ENCODE data around the gene GALNT10.

GALNT10 gene

DNA sequence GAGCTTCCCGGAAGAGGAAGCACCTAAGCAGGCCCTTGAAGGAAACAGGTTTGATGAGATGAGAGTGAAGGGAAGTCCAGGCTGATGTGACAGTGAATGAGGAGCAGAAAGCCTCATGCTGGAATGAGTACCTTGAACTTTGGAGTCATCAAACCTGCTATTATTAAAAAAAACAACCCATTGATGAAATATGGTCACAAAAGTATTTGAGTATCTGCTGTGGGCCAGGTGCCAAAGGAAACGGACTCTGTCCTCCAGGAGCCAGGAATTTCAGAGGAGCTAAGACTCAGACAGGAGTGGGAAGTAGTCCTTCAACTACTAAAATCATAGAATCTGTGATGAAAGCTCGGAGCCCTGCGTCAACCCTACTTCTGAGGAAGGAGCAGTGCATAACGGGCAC lies 275.6 kb downstream of the GALNT10 start:
- DNase-seq (ENCODE audit: low read depth in 3 of 3, low spot score in 1 of 3) = no peak

- no peak for DNase-seq (ENCODE audit: low read depth in 3 of 3, low spot score in 1 of 3)
Measured at GRCh38 chr5:154466671-154467070, 276.1 kb downstream of the GALNT10 start.

GRCh38 chr5:154467655-154468354 lies 277.3 kb downstream of the GALNT10 start:
- DNase-seq (ENCODE audit: low read depth in 3 of 3, low spot score in 1 of 3) = peak in 2 of 3 donors; percentile 39 to 74

- no peak for DNase-seq (ENCODE audit: low read depth in 3 of 3, low spot score in 1 of 3)
Measured at GRCh38 chr5:154470137-154470536, 279.6 kb downstream of the GALNT10 start.

Measured in stimulated activated CD4-positive, alpha-beta T cell treated with anti-CD3 and anti-CD28 coated beads, TNF-alpha, amount 100 ng/mL, for 1 hour (primary cell).